A549 (cell line): ENCODE data around the gene CDH4.

ENCODE experiments used
- CTCF ChIP-seq: fragments of >200 bp; sonication (Bioruptor Twin); formaldehyde crosslinking; IDR thresholded peaks from 3 replicates; pipeline ENCODE4 v1.5.1; 2016
- POLR2A ChIP-seq: IDR thresholded peaks from 2 replicates; pipeline ENCODE4 v1.6.1; 2012; ENCODE audit warnings: mild to moderate bottlenecking, low read length

DNA sequence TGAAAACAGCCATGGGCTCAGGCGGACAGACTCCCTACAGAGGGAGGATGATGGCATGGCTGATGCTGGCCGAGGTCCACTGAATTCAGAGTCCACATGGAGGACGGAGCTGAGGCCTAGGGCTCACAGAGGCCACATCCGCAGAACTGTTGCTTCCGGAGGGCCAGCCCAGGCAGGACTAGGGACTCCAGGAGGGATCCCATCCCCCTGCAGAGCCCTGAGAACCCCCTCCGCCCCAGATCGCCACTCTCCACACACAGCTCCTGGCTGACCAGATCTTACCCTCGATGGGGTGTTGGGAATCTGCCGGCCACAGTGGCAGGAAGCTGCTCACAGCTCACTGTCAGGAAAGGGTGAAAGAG, 414.4 kb downstream of the CDH4 start:
- TF ChIP-seq POLR2A (no peak), CTCF (no peak)
